H1 (cell line): Measurements from ENCODE around the gene CCDC12. TPM values are rescaled to one million over a fixed set of nuclear protein-coding genes. Genes with fewer than 3 reads are reported as not detected.

ENCODE experiments used
- polyA plus RNA-seq, 7 experiments: library from polyadenylated mRNA; depleted of rRNA in 3 of 7; stranded (reverse) in 5 of 7; unstranded in 2 of 7; fragments of >200 nt in 5 of 7; fragments of 200-250 nt in 2 of 7; gene quantifications; 1 replicate in 5 of 7; 2 replicates in 1 of 7; 4 replicates in 1 of 7; pipeline versions ENCODE4 v1.2.1 to v1.2.3, GENCODE V29; 2011 to 2013; ENCODE audit warnings: missing spikeins in 2 of 7, mixed read lengths in 2 of 7
- total RNA-seq: library from RNA; stranded (reverse); fragmentation: NEBNext Ultra II Directional; extraction: Animal tissue kit (Norgen Biotek cat#: 25700); gene quantifications from 2 replicates; pipeline ENCODE4 v1.2.1, GENCODE V29; 2021
- TF ChIP-seq, protein P1 (sequence below): IDR thresholded peaks from 2 replicates; pipeline ENCODE4 v1.6.1; 2012; ENCODE audit warnings: low read length, inconsistent platforms

The CCDC12 gene
- total and polyA plus RNA-seq, 2 of the 8 experiments (the other 6 are each of a cell fraction or from before 2014, with no cell fraction given) = 29.5 to 41.3 TPM

DNA sequence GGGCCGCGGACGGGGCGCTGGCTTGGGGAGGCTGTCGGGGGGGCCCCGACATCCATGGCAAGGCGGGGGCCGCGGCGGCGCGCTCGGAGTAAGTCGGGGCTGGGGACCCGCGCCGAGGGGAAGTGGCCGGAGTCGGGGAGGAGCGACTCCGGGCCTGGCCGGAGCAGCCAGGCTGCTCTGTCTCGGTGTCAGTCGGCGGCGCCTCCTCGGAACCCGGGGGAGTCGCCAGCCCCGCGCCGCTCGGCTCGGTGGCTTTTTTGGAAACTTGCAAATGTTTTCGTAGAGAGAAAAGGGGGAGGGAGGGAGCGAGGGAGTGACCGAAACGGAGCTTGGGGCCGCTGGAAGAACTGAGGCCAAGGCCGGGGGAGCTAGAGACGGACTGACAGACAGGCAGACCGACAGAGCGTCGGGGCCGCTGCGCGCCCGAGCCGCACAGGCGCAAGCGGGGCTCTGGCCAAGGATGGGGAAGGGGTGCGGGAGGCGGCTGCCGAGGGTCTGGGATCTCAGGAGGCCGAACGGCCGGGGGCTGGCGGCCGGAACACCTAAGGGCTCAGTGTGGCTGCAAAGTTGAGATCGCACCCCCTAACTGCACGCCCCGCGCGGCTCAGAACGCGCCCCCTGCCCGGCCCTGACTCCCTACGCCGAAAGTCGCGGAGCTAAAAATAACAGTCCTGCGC is 94.0 kb downstream of the CCDC12 start (continued):
- TF ChIP-seq, protein P1, sequence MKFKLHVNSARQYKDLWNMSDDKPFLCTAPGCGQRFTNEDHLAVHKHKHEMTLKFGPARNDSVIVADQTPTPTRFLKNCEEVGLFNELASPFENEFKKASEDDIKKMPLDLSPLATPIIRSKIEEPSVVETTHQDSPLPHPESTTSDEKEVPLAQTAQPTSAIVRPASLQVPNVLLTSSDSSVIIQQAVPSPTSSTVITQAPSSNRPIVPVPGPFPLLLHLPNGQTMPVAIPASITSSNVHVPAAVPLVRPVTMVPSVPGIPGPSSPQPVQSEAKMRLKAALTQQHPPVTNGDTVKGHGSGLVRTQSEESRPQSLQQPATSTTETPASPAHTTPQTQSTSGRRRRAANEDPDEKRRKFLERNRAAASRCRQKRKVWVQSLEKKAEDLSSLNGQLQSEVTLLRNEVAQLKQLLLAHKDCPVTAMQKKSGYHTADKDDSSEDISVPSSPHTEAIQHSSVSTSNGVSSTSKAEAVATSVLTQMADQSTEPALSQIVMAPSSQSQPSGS = no peak
